WI38 (cell line): Measurements from ENCODE around the gene RIMBP2.

ENCODE experiments used
- H3K4me3 ChIP-seq: 2 replicates; pipeline ENCODE4 v1.5.1; 2011; ENCODE audit warnings: low read depth, mild to moderate bottlenecking, control low read depth, low read length
- CTCF ChIP-seq: IDR thresholded peaks from 2 replicates; pipeline ENCODE4 v1.5.1; 2012; ENCODE audit warnings: low read depth, mild to moderate bottlenecking, control low read depth, low read length

Gene RIMBP2

GRCh38 chr12:130669797-130670196, 46.3 kb downstream of the RIMBP2 start:
- no peak for TF ChIP-seq CTCF
- no peak overlapping the region for H3K4me3 ChIP-seq

- TF ChIP-seq CTCF = no peak
- no peak overlapping the region for H3K4me3 ChIP-seq
Measured at GRCh38 chr12:130669205-130669557, 46.9 kb downstream of the RIMBP2 start.

- no peak for TF ChIP-seq CTCF
- no peak overlapping the region for H3K4me3 ChIP-seq
Measured at GRCh38 chr12:130668286-130669204, 47.6 kb downstream of the RIMBP2 start.

- no peak for TF ChIP-seq CTCF
- H3K4me3 ChIP-seq = no peak overlapping the region
Measured at GRCh38 chr12:130667421-130667960, 48.6 kb downstream of the RIMBP2 start.

GRCh38 chr12:130666645-130667044, 49.5 kb downstream of the RIMBP2 start:
- H3K4me3 ChIP-seq = no peak overlapping the region
- no peak for TF ChIP-seq CTCF

GRCh38 chr12:130665753-130666152, 50.3 kb downstream of the RIMBP2 start:
- no peak for TF ChIP-seq CTCF
- H3K4me3 ChIP-seq = no peak overlapping the region

GRCh38 chr12:130664772-130665171, 51.3 kb downstream of the RIMBP2 start:
- no peak for TF ChIP-seq CTCF
- no peak overlapping the region for H3K4me3 ChIP-seq
